GM04504 (cell line): Measurements from ENCODE around the gene SEC11A.
A peak's percentile ranks its signal among the peaks of the same experiment; 100 is the strongest.
"Not testable (repeated sequence)": the region's sequence is repeated elsewhere in the genome, so short reads cannot be mapped to it uniquely, and the experiment has no call there.

Experiments used
- DNase-seq: peaks from one replicate; pipeline ENCODE4 v3.0.0-alpha.2; 2012; ENCODE audit warnings: low read depth

Gene SEC11A

GRCh38 chr15:84641871-84642270, 74.1 kb downstream of the SEC11A start:
- not testable (repeated sequence) for DNase-seq

GRCh38 chr15:84638103-84638502, 77.8 kb downstream of the SEC11A start:
- DNase-seq = no peak

GRCh38 chr15:84634228-84634837, 81.6 kb downstream of the SEC11A start:
- DNase-seq = no peak

GRCh38 chr15:84633311-84634227, 82.4 kb downstream of the SEC11A start:
- peak; percentile 52 for DNase-seq

- DNase-seq = no peak
Observed at GRCh38 chr15:84631706-84632272, 84.2 kb downstream of the SEC11A start.

GRCh38 chr15:84629033-84629432, 86.9 kb downstream of the SEC11A start:
- no peak for DNase-seq

- DNase-seq = no peak
Observed at GRCh38 chr15:84625123-84625522, 90.8 kb downstream of the SEC11A start.

- DNase-seq = no peak
Observed at GRCh38 chr15:84624359-84624758, 91.6 kb downstream of the SEC11A start.

- no peak for DNase-seq
Observed at GRCh38 chr15:84621358-84621979, 94.5 kb downstream of the SEC11A start.

GRCh38 chr15:84620626-84621025, 95.3 kb downstream of the SEC11A start:
- DNase-seq = no peak
